SK-N-MC (cell line): Measurements from ENCODE around the gene KLF13.

ENCODE experiments used
- EZH2 ChIP-seq: fragments of 200-600 bp; sonication (generic); IDR thresholded peaks from one replicate; pipeline ENCODE4 v1.6.1; 2017; ENCODE audit warnings: antibody characterized with exemption
- FOXP2 ChIP-seq: optimal IDR thresholded peaks from 2 replicates; pipeline ENCODE3; 2011; ENCODE audit warnings: mild to moderate bottlenecking, moderate library complexity; ENCODE audit not compliant: insufficient read depth; ENCODE audit errors: extremely low read length, control extremely low read depth

DNA sequence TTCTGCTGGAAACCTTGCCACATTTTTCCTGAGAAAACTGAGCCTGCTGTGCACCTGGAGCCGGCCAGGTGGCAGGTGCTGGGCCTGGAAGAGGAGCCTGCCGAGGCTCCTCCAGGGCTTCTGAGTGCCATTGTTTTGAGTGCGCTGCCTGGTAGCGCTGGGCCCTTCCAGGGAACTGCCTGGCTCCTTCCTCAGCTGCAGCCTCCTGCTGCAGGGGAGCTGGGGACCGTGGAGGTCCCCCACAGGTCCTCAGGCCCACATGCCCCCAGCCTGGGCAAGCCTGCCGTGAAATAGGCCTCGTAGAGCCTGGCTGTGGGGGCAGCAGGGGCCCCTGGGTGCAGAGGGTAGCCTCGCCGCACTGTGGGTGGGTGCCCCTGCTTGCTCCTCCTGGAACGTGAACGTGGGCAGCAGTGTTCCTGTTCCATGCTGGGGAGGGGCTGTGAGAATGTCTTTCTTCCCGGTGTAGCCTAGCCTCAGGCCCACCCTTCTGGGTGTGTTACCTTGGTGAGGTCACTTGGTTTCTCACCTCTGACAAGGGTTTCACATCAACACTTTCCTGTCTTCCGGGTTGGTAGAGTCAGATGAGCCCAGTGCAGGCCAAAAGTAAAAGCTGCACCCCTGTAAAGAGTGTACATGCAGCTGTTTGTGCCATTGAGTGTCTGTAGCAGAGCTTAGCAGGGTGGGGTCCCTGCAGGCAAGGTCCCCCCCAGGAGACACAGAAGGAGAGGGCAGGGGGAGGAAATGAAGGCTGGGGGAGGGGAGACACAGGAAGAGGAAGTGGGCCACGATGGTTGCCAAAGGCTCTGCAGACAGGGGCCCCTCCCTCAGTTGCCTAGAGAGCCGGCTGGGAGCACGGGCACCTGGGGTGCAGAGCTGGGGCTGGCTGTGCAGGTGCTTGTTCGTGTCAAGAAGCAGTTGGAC lies 34.5 kb downstream of the KLF13 start:
- TF ChIP-seq EZH2, result no peak
- TF ChIP-seq FOXP2, result no peak
